Measurements from ENCODE around the gene PIEZO1.

PIEZO1 gene

DNA sequence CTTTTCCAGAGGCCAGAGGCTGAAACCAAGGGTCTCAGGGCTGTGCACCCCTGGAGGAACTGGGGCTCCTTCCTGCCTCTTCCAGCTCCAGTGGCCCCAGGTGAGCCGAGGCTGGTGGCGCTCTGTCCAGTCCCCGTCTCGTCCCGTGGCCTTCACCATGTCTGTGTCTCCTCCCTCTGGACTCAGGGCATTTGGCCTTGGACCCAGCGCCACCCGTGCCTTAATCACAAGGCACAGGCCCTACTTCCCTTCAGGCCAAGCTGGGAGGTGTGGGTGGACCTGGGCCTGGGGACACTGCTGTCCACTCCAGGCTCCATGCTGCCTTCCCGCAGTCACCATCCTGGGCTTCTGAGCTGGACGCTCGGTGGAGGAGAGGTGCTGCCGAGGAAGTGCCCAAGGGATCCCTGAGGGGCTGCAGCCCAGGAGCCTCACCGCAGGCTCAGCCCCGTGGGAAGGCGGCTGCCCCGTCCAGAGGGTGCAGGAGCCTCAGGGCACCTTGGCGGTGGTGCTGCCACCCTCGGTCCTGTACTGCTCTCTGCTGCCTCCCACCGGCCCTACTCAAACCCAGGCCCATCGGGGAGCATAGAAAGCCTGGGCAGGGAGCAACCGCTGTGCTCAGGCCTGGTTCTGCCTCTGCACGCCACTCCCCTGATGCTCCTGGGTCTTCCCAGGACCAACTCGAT is 36.3 kb upstream of the PIEZO1 start:
- H3K27ac Mint-ChIP-seq: no peak overlapping the region
- H3K4me3 Mint-ChIP-seq: no peak overlapping the region
- H3K36me3 Mint-ChIP-seq: peaks cover 22% of the 10 kb centered on the region
- H3K9me3 Mint-ChIP-seq: no peaks in the 10 kb centered on the region
- H3K4me1 Mint-ChIP-seq: no peaks in the 10 kb centered on the region
- no peak for ATAC-seq
- no peaks in the 10 kb centered on the region for H3K27me3 Mint-ChIP-seq

DNA sequence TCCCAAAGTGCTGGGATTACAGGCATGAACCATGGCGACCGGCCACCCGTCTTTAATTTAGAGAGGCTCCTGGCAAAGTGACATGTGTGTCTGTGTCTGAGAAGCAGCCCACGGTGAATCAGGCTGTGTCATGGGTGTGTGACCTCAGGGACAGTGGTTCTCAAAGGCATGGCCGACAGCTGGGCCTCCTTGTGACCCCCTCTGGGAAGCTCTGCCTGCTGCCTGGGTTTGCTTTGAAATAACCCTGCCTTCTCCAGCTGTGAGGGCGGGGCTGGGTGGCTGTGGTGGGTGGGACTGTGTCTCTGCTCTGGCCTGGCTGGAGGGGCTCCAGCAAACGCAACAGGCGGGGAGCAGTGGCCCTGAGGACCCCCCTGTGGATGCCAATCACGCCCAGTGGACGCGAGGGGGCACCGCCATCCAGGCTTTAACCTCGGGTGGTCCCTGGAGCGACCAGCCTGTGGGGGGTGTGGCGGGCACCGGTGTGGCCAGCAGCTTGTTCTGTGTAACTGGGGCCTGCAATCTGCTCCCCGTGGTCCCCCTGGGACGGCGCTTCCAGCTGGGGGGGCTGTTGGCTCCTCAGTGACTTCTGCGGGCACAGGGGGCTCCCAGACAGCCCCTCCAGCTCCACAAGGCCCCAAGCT is 35.5 kb upstream of the PIEZO1 start:
- no peak overlapping the region for H3K4me3 Mint-ChIP-seq
- H3K9me3 Mint-ChIP-seq: no peaks in the 10 kb centered on the region
- ATAC-seq: no peak
- H3K4me1 Mint-ChIP-seq: no peaks in the 10 kb centered on the region
- no peaks in the 10 kb centered on the region for H3K27me3 Mint-ChIP-seq
- H3K36me3 Mint-ChIP-seq: peaks cover 16% of the 10 kb centered on the region
- H3K27ac Mint-ChIP-seq: no peak overlapping the region

DNA sequence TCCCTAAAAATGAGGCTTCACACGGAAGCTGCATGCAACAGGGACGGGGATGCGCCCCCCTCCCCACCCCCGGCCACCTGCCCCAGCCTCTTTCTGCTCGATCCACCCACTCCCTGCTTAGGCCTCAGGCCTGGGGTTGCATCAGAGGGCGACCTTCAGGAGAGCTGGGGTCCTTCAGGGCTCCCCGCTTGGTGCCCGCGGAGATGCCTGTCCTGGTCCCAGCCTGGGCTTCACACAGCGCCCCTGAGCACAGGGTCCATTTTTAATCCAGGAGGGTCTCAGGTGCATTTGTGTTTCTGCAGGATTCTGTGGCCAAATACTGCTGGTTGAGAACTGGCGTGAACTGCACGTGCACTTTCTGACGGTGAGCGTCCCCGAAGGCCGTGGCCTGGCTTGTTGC is 34.1 kb upstream of the PIEZO1 start:
- ATAC-seq: no peak
- Mint-ChIP-seq H3K27ac (no peak overlapping the region), H3K27me3 (no peaks in the 10 kb centered on the region), H3K4me3 (no peak overlapping the region), H3K4me1 (no peaks in the 10 kb centered on the region), H3K36me3 (peaks cover 16% of the 10 kb centered on the region), H3K9me3 (no peaks in the 10 kb centered on the region)

DNA sequence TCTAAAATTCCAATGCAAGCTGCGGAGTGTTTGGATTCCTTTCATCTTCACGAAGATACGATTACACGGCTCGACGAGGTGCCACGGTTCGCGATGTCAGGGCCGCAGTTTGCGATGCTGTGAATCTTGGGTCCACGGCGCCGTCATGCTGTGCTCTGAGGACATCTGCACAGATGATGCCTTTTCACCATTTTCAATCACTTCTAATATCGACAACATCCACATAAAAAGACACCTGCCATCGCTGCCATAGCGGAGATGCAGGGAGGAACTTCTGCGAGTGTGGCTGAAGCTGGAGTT is 33.5 kb upstream of the PIEZO1 start:
- no peaks in the 10 kb centered on the region for H3K9me3 Mint-ChIP-seq
- H3K4me3 Mint-ChIP-seq: no peak overlapping the region
- no peaks in the 10 kb centered on the region for H3K4me1 Mint-ChIP-seq
- H3K27ac Mint-ChIP-seq: no peak overlapping the region
- no peaks in the 10 kb centered on the region for H3K27me3 Mint-ChIP-seq
- peaks cover 16% of the 10 kb centered on the region for H3K36me3 Mint-ChIP-seq
- ATAC-seq: no peak

DNA sequence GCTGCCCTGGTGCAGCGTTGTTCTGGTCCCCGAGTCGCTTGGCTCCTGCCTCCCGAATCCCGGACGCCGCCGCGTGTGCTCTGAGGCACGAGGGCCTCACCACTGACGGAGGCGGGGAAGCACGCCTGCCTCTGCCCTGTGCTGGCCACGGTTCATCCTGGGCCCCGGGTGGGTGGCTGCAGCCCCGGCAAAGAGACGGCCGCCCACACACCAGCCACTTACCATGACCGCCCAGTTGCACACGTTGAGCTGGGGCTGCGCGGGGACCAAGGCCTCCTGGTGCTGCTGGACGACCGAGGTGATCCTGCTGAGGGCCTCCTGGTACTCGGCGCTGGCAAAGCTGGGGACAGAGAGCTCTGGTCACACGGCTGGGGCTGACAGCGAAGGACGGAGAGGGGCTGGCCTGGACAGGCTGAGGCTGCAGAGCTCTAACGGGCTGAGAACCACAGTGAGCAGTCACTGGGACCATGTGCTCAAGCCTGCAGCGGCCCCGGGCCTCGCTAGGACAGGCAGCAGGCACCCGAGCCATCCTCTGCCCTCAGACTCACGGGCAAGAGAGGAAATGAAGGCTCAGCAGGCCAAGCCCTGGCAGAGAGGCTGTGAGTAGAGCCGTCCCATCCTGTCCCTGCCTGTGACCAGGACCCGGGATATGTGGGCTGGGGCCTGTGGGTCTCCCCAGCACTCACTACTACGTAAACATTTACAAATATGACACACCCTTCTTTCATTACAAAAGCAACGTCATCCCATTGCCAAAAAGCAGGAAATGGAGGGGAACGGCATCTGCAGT is 33.0 kb upstream of the PIEZO1 start:
- Mint-ChIP-seq H3K4me1 (no peaks in the 10 kb centered on the region), H3K4me3 (no peak overlapping the region), H3K27me3 (no peaks in the 10 kb centered on the region), H3K9me3 (no peaks in the 10 kb centered on the region), H3K27ac (no peak overlapping the region), H3K36me3 (peaks cover 14% of the 10 kb centered on the region)
- no peak for ATAC-seq

DNA sequence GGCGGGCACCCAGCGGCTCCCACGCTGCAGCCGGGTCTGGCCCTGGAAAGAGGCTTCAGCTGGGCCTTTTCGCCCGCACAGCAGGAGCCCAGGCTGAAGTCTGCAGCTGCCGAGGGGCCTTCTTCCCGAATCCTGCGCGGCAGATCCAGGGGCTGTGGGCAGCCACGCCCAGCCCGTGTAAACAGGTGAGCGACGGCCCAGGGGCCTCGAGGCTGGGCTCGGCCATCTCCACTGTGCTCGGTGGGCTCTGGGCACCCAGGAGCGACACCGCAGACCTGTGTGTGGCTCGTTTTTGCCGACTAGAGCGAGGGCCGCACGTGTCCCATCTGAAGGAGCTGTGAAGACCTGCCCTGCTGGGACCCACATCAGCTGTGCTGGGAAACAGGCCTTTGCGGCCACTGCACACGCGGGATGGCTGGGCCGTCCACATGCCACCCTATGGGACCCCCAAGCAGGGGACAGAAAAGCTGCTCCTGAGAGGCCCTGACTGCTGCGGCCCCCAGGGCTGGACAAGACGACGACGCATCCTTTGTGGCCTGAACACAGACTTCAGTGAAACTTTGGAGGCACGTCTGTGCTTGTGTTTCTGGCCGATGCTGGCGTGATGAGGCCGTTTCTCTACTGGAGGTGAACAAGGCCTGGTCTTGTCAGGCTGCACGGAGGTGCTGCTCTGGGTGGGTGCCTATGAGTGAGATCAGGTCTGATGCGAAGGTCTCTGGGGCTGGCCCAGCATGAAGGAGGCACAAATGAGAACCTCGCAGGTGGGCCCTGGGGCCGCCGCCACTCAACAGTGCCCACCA is 31.9 kb upstream of the PIEZO1 start:
- peaks cover 3% of the 10 kb centered on the region for H3K36me3 Mint-ChIP-seq
- no peak overlapping the region for H3K4me3 Mint-ChIP-seq
- H3K9me3 Mint-ChIP-seq: no peaks in the 10 kb centered on the region
- H3K27ac Mint-ChIP-seq: no peak overlapping the region
- peaks cover 3% of the 10 kb centered on the region for H3K4me1 Mint-ChIP-seq
- no peak for ATAC-seq
- no peaks in the 10 kb centered on the region for H3K27me3 Mint-ChIP-seq

DNA sequence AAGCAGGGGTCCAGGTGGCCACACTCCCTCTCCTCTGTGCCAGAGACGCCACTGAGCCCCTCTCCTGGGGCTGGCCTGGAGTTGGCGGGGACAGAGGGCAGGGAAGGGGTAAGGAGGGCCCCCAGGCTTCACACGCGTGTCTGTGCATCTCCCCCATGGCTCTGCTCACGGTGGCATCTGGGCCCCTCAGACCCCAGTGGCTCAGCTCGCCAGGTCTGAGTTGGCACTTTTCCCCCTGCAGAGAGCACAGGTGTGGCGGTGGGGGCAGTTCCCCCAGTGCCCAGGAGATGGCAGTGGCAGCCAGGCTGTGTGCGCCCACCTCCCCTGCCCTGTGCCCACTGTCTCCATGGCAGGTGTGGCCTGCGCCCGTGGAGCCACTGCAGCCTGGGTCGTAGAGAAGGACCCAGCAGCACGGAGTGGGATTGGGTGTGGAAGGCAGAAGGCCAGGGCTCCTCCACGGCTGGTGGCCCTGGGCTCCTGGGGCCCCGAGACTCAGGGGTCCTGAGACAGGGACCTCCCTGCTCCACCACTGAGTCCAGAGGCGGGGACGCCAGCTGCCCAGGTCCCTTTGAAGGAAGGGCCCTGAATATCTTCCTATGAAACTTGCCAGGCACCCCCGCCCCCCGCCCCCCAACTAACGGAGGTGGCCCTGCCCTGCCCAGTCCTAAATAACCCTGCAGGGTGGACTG is 31.0 kb upstream of the PIEZO1 start:
- Mint-ChIP-seq H3K4me3 (no peak overlapping the region), H3K27me3 (no peaks in the 10 kb centered on the region), H3K9me3 (no peaks in the 10 kb centered on the region), H3K27ac (no peak overlapping the region), H3K4me1 (peaks cover 9% of the 10 kb centered on the region), H3K36me3 (no peaks in the 10 kb centered on the region)
- ATAC-seq: peak; percentile 29

DNA sequence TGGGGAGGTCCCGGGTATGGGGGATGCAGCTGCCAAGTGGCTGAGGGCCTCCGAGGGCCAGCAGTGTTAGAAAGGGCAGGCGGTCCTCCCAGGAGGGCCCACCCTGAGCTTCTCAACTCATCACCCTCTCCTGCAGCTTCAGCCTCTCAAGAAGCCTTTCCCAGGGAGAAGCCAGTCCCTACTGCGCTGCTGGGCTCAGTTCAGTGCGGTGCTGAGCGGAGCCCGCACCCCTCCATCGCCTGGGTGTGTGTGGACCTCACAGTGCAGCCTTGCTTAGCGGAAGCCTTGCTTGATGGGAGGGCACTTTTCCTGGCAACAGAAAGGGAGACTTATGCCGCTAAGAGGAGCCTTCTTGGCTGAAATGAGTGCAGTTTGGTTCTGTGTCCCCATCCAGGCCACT is 30.2 kb upstream of the PIEZO1 start:
- Mint-ChIP-seq H3K4me1 (peaks cover 17% of the 10 kb centered on the region), H3K27ac (no peak overlapping the region), H3K27me3 (no peaks in the 10 kb centered on the region), H3K9me3 (no peaks in the 10 kb centered on the region), H3K36me3 (no peaks in the 10 kb centered on the region), H3K4me3 (no peak overlapping the region)
- ATAC-seq: no peak

DNA sequence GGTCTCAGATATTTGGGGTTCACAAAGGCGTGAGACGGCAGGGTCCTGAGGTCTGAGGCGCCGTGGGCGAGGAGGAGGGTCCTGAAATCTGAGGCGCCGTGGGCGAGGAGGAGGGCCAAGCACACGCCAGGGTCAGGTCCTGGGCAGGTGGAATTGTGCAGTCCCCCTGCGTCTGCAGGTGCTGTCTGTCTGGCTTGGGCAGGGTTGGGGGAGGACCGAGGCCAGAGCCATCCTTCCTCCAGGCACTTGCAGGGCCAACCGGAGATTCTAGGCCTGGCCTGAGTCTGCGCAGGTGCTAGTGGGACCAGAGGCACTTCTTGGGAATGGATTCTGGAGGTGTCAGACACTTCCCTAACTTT is 29.1 kb upstream of the PIEZO1 start:
- Mint-ChIP-seq H3K27me3 (no peaks in the 10 kb centered on the region), H3K4me3 (no peak overlapping the region), H3K9me3 (no peaks in the 10 kb centered on the region), H3K4me1 (peaks cover 28% of the 10 kb centered on the region), H3K27ac (no peak overlapping the region), H3K36me3 (peaks cover 5% of the 10 kb centered on the region)
- no peak for ATAC-seq

DNA sequence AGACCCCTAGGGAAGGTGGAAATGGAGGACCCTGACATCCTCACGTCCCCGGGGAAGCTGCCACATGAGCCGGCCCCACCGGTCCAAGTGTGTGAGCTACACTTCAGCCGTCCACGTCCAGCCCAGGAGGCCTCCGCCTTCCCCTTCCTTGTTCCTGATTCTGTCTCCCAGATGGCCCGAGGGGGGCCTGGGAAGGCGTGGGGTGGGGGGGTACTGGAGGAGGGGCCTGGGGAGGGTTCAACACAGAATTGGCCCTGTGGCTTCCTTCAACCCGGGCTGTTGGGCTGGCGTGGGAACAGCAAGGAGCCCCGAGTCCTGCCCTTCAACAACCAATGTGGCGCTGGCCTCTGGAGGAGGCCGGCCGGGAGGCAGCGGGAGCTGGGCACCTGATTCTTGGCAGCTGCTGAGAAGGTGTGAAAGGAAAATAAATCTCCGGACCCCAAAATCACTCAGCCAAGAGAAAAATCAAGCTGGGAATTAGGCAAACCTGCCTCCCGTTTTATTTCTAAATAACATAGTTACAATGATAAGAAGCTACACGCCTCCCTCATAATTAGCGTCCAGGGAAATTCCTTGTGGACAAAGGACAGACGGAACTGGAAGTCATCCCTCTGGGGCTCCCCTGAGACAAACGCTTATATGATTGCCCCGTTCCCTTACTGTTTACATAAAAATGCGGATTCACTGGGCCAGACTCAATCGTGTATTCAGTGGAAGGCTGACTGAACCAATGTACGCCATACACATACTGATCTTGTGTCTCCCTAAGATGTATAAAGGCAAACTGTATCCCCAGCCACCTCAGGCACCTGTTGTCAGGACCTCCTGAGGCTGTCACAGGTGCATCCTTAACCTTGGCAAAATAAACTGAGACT is 28.5 kb upstream of the PIEZO1 start:
- no peaks in the 10 kb centered on the region for H3K27me3 Mint-ChIP-seq
- H3K27ac Mint-ChIP-seq: no peak overlapping the region
- peaks cover 9% of the 10 kb centered on the region for H3K36me3 Mint-ChIP-seq
- H3K4me3 Mint-ChIP-seq: no peak overlapping the region
- H3K9me3 Mint-ChIP-seq: no peaks in the 10 kb centered on the region
- peaks cover 30% of the 10 kb centered on the region for H3K4me1 Mint-ChIP-seq
- no peak for ATAC-seq

DNA sequence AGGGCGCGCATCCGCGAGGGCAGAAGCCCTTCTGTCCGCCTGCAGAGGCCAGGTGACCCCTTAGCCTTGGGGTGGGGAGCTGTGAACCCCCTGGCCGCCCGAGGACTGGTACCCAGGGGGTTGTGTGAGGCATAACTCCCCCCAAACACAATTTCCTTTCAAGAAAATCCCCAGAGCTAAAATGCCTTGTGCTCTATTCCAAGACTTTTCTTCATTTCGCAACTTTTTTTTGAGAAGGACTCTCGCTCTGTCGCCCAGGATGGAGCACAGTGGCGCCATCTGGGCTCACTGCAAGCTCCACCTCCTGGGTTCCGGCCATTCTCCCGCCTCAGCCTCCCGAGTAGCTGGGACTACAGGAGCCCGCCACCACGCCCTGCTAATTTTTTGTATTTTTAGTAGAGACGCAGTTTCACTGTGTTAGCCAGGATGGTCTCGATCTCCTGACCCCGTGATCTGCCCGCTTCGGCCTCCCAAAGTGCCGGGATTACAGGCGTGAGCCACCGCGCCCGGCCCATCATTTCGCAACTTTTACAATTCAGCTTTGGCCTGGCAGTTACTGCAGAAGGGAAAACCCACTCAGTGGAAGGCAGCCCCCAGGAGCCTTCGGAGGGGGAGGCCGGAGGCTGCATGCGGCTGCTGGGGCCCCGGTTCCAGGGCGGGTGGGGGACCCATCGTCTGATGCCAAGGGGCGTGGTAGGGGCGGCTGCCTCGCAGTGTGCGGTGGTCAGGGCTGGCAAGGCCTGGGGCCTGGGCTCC is 27.7 kb upstream of the PIEZO1 start:
- H3K27ac Mint-ChIP-seq: peak overlapping the region; percentile 95
- no peak for ATAC-seq
- peaks cover 9% of the 10 kb centered on the region for H3K36me3 Mint-ChIP-seq
- H3K4me1 Mint-ChIP-seq: peaks cover 32% of the 10 kb centered on the region
- H3K27me3 Mint-ChIP-seq: no peaks in the 10 kb centered on the region
- peak overlapping the region; percentile 95 for H3K4me3 Mint-ChIP-seq
- H3K9me3 Mint-ChIP-seq: no peaks in the 10 kb centered on the region

DNA sequence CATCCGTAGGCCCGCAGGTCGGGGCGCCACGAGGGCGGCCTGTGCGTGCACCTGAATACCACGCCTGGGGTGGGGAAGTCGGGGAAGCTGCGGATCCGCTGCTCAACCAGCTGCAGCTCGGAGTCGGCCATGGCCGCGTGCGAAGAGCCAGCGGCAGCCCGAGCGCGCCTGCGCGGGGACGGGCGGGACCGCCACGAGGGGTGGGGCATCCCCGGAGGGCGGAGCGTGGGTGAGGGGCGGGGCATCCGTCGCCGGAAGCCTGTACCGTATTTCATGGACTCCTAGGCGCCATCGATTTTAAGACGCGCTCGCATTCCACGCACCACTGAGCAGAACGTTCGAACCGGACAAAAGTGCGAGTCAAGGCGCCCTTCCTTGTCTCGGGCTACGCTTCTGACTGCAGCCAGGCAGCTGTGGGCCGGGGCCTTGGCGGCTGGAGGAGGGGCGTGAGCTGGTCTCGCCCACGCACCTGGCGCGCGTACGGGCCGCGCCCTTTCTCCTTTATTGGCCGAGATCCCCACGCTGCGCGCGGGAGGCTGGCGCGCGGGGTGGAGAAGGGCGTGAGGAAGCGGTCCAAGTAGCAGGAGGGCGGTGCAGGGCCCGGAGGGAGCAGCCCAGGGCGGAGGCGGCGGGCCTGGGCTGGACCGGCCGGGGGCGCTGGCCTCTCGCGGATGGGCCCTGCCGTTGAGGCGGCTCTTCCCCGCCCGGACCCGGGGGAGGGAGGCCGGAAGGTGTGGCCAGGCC is 26.9 kb upstream of the PIEZO1 start, which contains the start of gene APRT:
Gene APRT, minus strand, starts transcription at position 160 of the 744 bp plus-strand sequence. Its CDS starts 29 bp downstream, at position 131.
- Mint-ChIP-seq H3K27ac (peak within 1 kb of the TSS; percentile 95), H3K27me3 (no peaks in the 10 kb centered on the region), H3K4me3 (peak within 1 kb of the TSS; percentile 95), H3K36me3 (peaks cover 9% of the 10 kb centered on the region), H3K9me3 (no peaks in the 10 kb centered on the region), H3K4me1 (peaks cover 38% of the 10 kb centered on the region)
- ATAC-seq: peak; percentile 90
